Esophagus (tissue), 2 donors: Measurements from ENCODE around the gene RANBP3L. TPM values are rescaled to one million over a fixed set of nuclear protein-coding genes. Genes with fewer than 3 reads are reported as not detected.

ENCODE experiments used
- H3K27ac ChIP-seq, 2 donors: one replicate each; pipeline ENCODE4 v1.5.1; 2013; ENCODE audit warnings: low read depth in 2 of 2, mild to moderate bottlenecking in 2 of 2, inconsistent platforms in 1 of 2, low read length in 1 of 2, moderate library complexity in 1 of 2
- H3K27me3 ChIP-seq, 2 donors: one replicate each; pipeline ENCODE4 v1.6.1; 2013; ENCODE audit warnings: low read length in 2 of 2, control low read depth in 1 of 2, mild to moderate bottlenecking in 1 of 2; ENCODE audit not compliant: insufficient read depth in 2 of 2, control insufficient read depth in 1 of 2
- H3K36me3 ChIP-seq, 2 donors: one replicate each; pipeline ENCODE4 v1.6.1; 2013; ENCODE audit warnings: low read length in 1 of 2; ENCODE audit not compliant: control insufficient read depth in 2 of 2, insufficient read depth in 2 of 2
- H3K4me1 ChIP-seq, 2 donors: one replicate each; pipeline ENCODE4 v1.6.1; 2013; ENCODE audit warnings: low read length in 1 of 2; ENCODE audit not compliant: control insufficient read depth in 2 of 2, insufficient read depth in 2 of 2
- H3K4me3 ChIP-seq, 2 donors: one replicate each; pipeline ENCODE4 v1.5.1; 2013; ENCODE audit warnings: low read length in 2 of 2, mild to moderate bottlenecking in 2 of 2, low read depth in 1 of 2, moderate library complexity in 1 of 2
- H3K9me3 ChIP-seq, 2 donors: one replicate each; pipeline ENCODE4 v1.6.1; 2013; ENCODE audit warnings: mild to moderate bottlenecking in 2 of 2, low read depth in 1 of 2, low read length in 1 of 2, moderate library complexity in 1 of 2; ENCODE audit not compliant: control insufficient read depth in 2 of 2, insufficient read depth in 1 of 2
- WGBS, 2 donors: extraction: QIAGEN DNeasy Blood & Tissue Kit; methylation state at CpG; one replicate each; pipeline ENCODE4 v1.1.7; 2013; 5-methylcytosine and 5-hydroxymethylcytosine counted together
- polyA plus RNA-seq, 2 donors: library from polyadenylated mRNA; stranded (reverse); fragments of 200-250 nt; gene quantifications; one replicate each; pipeline ENCODE4 v1.2.3, GENCODE V29; 2013
- donor health status: healthy with polysubstance abuse.
- donor health status: Bipolar disorder and iron deficiency.

RANBP3L gene
- polyA plus RNA-seq, 2 donors: 0.02 to 0.07 TPM

DNA sequence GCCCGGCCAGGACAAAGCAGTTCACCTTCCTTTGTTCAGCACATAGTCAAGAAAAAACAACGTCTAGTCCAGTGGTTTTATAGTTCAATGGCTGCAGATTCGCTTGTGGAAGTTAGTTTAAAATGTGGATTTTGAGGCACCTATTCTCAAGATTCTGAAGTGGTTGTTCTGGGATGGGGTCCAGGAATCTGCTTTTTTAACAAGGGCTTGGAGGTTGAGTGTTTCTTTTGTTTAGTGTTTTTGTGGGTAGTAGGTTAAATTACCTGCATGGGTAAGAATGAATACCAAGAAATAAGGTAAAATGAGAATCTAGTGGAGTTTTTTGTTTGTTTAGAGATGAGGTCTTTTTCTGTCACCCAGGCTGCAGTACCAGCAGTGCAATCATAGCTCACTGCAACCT is 31.5 kb downstream of the RANBP3L start:
- no peaks in the 10 kb centered on the region for H3K27me3 ChIP-seq
- H3K9me3 ChIP-seq: no peaks in the 10 kb centered on the region
- no peak overlapping the region for H3K4me3 ChIP-seq
- no peaks in the 10 kb centered on the region for H3K4me1 ChIP-seq
- WGBS, 2 donors: 80 to 82% methylated on average over 3 of the region's 3 CpGs
- no peak overlapping the region for H3K27ac ChIP-seq
- H3K36me3 ChIP-seq: no peaks in the 10 kb centered on the region

DNA sequence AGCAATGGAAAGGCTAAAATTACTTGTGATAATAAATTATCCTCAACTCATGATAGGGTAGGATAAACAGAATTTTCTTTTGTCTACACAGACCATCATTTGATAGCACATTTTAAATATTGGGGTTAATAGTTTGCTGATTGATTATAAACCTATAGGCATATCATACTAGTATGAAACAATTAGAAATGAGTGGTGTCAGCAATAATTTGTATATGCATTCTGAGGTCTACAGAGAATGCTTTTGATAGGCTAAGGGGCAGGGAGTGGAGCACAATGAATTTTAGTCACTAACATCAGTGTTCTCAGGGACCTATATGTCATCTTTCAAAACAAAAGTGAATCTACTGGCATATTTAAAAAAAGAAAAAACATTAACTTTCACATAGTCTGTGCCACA is 32.2 kb downstream of the RANBP3L start:
- Histone ChIP-seq H3K4me3 (no peak overlapping the region), H3K9me3 (no peaks in the 10 kb centered on the region), H3K4me1 (no peaks in the 10 kb centered on the region), H3K36me3 (no peaks in the 10 kb centered on the region), H3K27me3 (no peaks in the 10 kb centered on the region), H3K27ac (no peak overlapping the region)

DNA sequence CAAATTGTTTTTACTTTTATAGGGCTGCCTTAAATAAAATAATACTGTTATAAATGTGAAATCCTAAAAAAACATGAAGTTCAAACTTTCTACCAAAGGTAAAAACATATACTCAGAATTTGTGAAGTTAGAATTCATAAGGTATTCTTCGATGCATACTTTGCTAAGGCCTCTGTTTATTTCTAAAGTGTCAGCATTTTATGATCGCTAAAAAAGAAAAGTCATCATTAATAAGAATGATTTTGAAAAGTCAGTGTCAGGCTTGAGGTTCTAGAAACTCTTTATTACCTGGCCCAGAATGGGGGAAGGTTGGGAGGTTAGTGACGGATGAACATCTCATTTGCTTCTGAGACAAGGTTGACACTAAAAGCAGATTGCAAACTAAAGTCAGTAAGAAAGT is 33.8 kb downstream of the RANBP3L start:
- H3K27ac ChIP-seq: no peak overlapping the region
- no peaks in the 10 kb centered on the region for H3K9me3 ChIP-seq
- WGBS, 2 donors: 91 to 93% methylated on average over 3 of the region's 3 CpGs

DNA sequence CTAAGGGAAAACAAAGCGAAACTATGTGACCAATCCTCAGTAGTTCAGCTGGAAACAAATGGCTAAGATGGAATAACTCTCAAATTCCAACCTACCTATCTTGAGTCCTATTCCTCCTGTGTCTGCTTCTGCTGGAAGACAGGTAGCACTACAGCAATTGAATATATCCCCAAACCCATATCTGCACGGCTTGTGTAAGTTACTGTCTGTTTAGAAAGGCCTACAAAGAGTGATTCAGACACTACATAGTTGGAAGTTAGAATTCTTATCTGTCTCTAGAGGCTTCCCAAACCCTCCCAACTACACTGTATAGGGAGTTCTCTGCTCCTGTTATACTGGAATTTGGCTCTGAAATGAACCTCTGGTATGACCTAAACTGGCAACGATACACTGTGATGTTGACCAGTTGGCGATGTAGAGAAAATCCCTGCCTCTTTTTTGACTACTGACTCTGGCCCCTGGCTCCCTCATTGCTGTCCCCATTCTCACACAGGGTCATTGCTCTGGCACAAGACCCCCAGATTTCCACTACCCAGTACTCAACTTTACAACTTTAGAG is 37.4 kb downstream of the RANBP3L start:
- 84 to 91% methylated on average over 4 of the region's 4 CpGs for WGBS, 2 donors
- no peaks in the 10 kb centered on the region for H3K36me3 ChIP-seq
- H3K9me3 ChIP-seq: no peaks in the 10 kb centered on the region
- H3K4me1 ChIP-seq: no peaks in the 10 kb centered on the region
- no peaks in the 10 kb centered on the region for H3K27me3 ChIP-seq
- no peak overlapping the region for H3K4me3 ChIP-seq
- H3K27ac ChIP-seq: no peak overlapping the region

More for the DNA sequence above, 33.8 kb downstream of the RANBP3L start:
- H3K27me3 ChIP-seq: no peaks in the 10 kb centered on the region
- no peaks in the 10 kb centered on the region for H3K4me1 ChIP-seq
- H3K36me3 ChIP-seq: no peaks in the 10 kb centered on the region
- H3K4me3 ChIP-seq: no peak overlapping the region

DNA sequence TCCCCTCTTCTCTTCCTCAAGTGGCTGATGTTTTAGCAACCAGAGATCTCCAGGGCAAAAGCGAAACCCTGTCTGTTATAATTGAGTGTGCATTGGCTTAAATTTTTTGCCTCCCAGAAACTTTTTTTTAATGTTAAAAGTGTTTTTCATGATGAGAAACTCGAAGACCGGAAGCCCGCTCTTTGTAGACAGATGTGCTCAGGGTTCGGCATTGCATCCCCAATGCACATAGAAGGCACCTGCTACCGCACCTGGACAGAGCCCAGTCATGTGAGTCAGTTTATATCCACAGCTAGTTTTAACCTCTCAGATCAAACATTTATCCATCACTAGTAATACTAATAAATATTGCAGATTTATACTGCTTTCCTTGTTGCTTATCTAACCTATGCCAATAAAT is 40.5 kb downstream of the RANBP3L start:
- H3K4me3 ChIP-seq: no peak overlapping the region
- H3K9me3 ChIP-seq: no peaks in the 10 kb centered on the region
- H3K27ac ChIP-seq: no peak overlapping the region
- H3K36me3 ChIP-seq: no peaks in the 10 kb centered on the region
- H3K4me1 ChIP-seq: no peaks in the 10 kb centered on the region
- 85 to 87% methylated on average over 6 of the region's 6 CpGs for WGBS, 2 donors
- H3K27me3 ChIP-seq: no peaks in the 10 kb centered on the region

DNA sequence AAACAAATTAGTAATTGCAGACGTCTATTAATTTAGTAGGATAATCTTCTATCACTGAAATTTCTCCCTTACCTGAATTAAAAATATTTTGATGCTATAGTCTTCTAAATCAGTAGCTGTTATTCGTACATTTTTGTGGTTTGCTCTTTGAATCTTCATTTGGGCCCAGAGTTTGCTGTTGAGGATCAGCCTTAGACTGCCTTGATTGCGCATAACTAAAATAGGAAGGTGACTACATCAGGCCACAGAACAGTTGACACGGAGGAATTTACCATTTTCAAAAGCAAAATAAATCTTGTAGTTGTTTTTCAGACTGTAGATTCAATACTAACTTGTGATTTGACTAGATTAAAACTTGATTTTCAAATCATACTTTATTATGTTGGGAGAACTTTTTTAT is 48.1 kb downstream of the RANBP3L start:
- no peak overlapping the region for H3K27ac ChIP-seq
- WGBS, 2 donors: 63 to 73% methylated on average over 4 of the region's 4 CpGs

DNA sequence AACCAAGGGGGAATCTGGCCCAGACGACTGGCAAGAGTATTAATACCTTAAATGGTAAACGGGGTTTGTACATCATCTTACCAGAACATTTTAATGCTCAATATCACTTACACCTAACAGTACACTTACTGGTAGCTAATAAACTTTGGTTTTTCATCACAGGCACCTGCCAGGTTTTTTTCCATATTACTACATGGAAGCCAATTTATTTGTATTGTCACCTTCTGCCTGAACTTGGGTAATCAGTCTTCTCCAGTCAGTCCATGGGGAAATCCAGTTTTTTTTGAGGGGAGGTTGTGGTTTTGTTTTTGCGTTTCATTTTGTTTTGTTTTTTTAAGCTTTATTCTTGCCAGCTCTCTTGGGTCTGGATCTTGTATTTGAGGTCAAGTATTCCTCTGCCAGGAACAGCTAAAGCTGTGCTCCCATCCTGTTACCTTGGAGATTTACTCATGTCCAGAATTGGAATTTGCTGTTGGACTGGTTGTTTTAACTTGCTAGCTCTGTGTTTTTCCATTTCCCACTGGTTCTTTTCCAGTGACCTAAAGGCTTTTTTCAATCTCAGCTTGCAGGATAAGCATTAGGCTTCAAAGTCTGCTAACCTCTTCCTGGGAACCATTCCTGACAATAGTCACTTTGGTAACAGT is 48.9 kb downstream of the RANBP3L start:
- no peaks in the 10 kb centered on the region for H3K36me3 ChIP-seq
- no peaks in the 10 kb centered on the region for H3K4me1 ChIP-seq
- no peak overlapping the region for H3K4me3 ChIP-seq
- 56 to 64% methylated on average over 3 of the region's 3 CpGs for WGBS, 2 donors
- H3K9me3 ChIP-seq: no peaks in the 10 kb centered on the region
- H3K27me3 ChIP-seq: no peaks in the 10 kb centered on the region
- no peak overlapping the region for H3K27ac ChIP-seq

More for the DNA sequence above, 48.1 kb downstream of the RANBP3L start:
- Histone ChIP-seq H3K9me3 (no peaks in the 10 kb centered on the region), H3K36me3 (no peaks in the 10 kb centered on the region), H3K27me3 (no peaks in the 10 kb centered on the region), H3K4me1 (no peaks in the 10 kb centered on the region), H3K4me3 (no peak overlapping the region)

DNA sequence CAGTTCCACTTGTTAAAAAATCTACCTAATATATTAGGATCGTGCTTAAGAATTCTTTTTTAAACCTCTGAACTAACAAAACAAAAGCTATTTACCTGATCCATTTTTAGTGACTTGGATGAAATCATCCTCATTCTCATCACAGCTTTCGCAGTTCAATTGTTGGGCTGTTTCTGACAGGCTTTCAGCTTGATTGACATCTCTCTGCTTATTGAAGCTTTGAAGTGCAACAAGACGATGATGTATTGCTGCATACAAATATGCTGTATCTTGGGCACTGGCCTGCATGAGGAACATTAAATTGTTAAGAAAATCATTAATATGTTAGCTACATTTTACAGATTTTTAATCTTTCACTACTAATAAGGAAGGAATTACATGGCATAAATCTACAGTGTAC is 50.5 kb downstream of the RANBP3L start:
- Histone ChIP-seq H3K4me1 (no peaks in the 10 kb centered on the region), H3K27me3 (no peaks in the 10 kb centered on the region), H3K36me3 (no peaks in the 10 kb centered on the region), H3K9me3 (no peaks in the 10 kb centered on the region), H3K4me3 (no peak overlapping the region), H3K27ac (no peak overlapping the region)
- WGBS, 2 donors: 90 to 92% methylated on average over 3 of the region's 3 CpGs

DNA sequence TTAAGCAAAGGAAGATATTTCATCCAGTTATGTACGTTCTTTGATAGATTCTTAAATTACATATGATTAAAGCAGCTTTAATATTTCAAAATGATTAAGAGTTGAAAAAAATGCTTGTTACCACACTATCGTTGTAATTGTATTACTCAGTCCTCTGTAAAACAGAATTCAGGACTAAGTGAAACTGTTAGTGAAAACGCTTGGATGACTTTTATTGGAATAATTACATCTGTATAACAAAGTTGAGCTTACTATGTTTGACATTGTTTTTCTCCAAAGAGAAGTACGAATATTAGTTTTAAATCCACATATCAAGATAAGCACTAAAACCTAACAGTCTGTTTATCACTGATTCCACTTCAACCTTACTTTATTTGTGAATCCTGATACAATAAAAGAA is 51.3 kb downstream of the RANBP3L start:
- H3K36me3 ChIP-seq: no peaks in the 10 kb centered on the region
- H3K4me1 ChIP-seq: no peaks in the 10 kb centered on the region

More for the DNA sequence above, 51.3 kb downstream of the RANBP3L start:
- H3K4me3 ChIP-seq: no peak overlapping the region
- 75 to 80% methylated on average over 4 of the region's 4 CpGs for WGBS, 2 donors
- H3K27ac ChIP-seq: no peak overlapping the region
- no peaks in the 10 kb centered on the region for H3K9me3 ChIP-seq
- no peaks in the 10 kb centered on the region for H3K27me3 ChIP-seq
